HPDE6-E6E7 (cell line): Measurements from ENCODE around the gene CDHR3.

Experiments
- DNase-seq: peaks from one replicate; pipeline ENCODE4 v3.0.0; 2011; ENCODE audit warnings: missing footprints; ENCODE audit errors: extremely low spot score

The CDHR3 gene

GRCh38 chr7:106067678-106068077, 104.6 kb downstream of the CDHR3 start:
- DNase-seq: no peak

- DNase-seq: no peak
Observed at GRCh38 chr7:106068538-106068961, 105.5 kb downstream of the CDHR3 start.

GRCh38 chr7:106068986-106069385, 105.9 kb downstream of the CDHR3 start:
- DNase-seq: no peak

- DNase-seq: peak; percentile 49
Observed at GRCh38 chr7:106069471-106070200, 106.6 kb downstream of the CDHR3 start.

- DNase-seq: no peak
Observed at GRCh38 chr7:106070201-106070551, 107.1 kb downstream of the CDHR3 start.

GRCh38 chr7:106070567-106071254, 107.6 kb downstream of the CDHR3 start:
- no peak for DNase-seq

- DNase-seq: peak; percentile 52
Observed at GRCh38 chr7:106071356-106071998, 108.4 kb downstream of the CDHR3 start.

- no peak for DNase-seq
Observed at GRCh38 chr7:106071999-106072714, 109.1 kb downstream of the CDHR3 start.

- no peak for DNase-seq
Observed at GRCh38 chr7:106072715-106073091, 109.6 kb downstream of the CDHR3 start.

- DNase-seq: no peak
Observed at GRCh38 chr7:106073701-106074100, 110.6 kb downstream of the CDHR3 start.

GRCh38 chr7:106074257-106074656, 111.2 kb downstream of the CDHR3 start:
- no peak for DNase-seq

GRCh38 chr7:106075937-106076336, 112.9 kb downstream of the CDHR3 start:
- DNase-seq: no peak

- DNase-seq: no peak
Observed at GRCh38 chr7:106076537-106076936, 113.5 kb downstream of the CDHR3 start.

GRCh38 chr7:106080300-106080987, 117.4 kb downstream of the CDHR3 start:
- no peak for DNase-seq

- DNase-seq: no peak
Observed at GRCh38 chr7:106082087-106082854, 119.2 kb downstream of the CDHR3 start.
